Fibroblast of villous mesenchyme (primary cell): ENCODE results near the gene HYOU1. TPM values are rescaled to one million over a fixed set of nuclear protein-coding genes. Genes with fewer than 3 reads are reported as not detected.
A peak's percentile ranks its signal among the peaks of the same experiment; 100 is the strongest.

Experiments
- DNase-seq: peaks from one replicate; pipeline ENCODE4 v3.0.0-alpha.2; 2010; ENCODE audit warnings: low read depth
- H3K4me3 ChIP-seq: 2 replicates; pipeline ENCODE4 v1.5.1; 2011; ENCODE audit warnings: low read depth, mild to moderate bottlenecking, low read length
- total RNA-seq: library from RNA; depleted of rRNA; stranded (reverse); fragments of >200 nt; gene quantifications from 2 replicates; pipeline ENCODE4 v1.2.3, GENCODE V29; 2012
- TF ChIP-seq, protein P1 (sequence below): IDR thresholded peaks from 2 replicates; pipeline ENCODE4 v1.5.1; 2012; ENCODE audit warnings: low read depth, mild to moderate bottlenecking, low read length; ENCODE audit not compliant: insufficient read depth

Gene HYOU1
- total RNA-seq, 1 donor = 174 TPM

DNA sequence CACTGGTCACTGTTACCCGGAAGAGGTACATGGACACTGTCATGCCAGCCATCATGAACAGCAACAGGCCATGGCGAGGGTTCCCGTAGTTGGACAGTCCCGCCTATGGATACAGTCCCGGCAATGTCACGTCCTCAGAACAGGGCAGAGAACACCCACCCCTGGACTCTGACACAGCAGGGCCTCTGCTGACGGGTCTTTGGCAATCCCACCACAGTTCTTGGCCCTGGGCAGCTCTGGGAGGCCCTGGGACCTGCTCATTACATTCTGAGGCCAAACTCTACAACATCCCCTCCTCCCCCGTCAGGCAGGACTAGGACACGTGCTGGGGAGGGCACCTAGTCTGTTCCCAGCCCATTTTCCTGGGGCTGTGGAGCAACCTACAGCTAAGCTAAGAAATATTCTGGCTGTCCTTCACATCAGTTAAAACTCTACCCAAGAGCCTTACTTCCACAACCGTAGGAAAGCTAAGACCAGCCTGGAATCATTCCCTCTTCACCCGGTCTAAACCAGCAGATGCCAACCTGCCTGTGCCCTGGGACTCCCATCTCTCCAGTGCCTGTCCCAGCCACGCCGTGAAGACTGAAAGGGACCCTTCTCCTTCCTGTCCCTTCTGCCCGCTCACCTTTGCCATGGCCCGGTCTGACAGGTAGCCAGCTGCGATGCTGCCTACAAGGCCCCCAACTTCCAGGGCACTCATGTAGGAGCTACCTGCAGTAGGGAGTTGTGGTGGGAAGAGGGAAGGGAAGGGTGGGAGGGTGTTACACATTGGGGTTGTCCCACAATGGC lies 30.8 kb downstream of the HYOU1 start:
- H3K4me3 ChIP-seq = no peak overlapping the region
- no peak for DNase-seq
- TF ChIP-seq, protein P1, sequence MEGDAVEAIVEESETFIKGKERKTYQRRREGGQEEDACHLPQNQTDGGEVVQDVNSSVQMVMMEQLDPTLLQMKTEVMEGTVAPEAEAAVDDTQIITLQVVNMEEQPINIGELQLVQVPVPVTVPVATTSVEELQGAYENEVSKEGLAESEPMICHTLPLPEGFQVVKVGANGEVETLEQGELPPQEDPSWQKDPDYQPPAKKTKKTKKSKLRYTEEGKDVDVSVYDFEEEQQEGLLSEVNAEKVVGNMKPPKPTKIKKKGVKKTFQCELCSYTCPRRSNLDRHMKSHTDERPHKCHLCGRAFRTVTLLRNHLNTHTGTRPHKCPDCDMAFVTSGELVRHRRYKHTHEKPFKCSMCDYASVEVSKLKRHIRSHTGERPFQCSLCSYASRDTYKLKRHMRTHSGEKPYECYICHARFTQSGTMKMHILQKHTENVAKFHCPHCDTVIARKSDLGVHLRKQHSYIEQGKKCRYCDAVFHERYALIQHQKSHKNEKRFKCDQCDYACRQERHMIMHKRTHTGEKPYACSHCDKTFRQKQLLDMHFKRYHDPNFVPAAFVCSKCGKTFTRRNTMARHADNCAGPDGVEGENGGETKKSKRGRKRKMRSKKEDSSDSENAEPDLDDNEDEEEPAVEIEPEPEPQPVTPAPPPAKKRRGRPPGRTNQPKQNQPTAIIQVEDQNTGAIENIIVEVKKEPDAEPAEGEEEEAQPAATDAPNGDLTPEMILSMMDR = no peak

DNA sequence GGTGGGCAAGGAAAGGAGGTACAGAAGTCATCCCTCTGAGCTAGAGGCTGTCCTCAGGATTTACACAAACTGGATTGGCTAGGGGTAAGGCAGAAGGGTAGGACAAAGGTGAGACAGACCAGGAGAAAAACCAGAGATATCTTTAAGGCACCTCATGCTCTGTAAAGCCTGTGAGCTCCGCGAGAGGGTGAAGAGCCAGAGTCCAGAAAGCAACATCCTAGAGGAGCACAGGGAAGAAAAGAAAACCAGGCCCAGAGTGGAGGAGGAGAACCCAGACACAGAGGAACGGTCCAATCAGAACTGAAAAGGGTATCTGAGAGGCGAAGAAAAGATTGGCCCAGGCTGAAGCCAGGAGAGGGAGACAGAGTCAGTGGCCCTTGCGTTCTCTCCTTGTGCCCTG lies 31.5 kb downstream of the HYOU1 start:
- DNase-seq = no peak
- H3K4me3 ChIP-seq = no peak overlapping the region
- TF ChIP-seq, protein P1 = no peak

DNA sequence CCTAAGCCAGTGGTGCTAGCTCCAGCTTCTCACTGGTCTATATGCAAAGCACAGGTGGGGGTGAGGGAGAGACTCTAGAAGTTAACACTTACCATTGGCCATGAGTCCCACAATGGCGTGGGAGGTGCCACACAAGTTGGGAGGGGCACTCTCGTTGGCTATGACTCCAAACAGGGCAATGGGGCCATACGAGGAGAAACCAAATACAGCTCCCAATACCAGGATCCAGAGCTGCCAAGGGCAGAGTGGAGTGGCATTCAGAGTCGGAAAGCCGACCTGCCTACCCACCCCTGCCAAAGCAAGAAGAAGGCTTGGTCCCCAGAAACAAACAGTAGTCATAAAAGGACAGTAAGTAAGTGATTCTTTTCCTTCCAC lies 31.9 kb downstream of the HYOU1 start:
- no peak overlapping the region for H3K4me3 ChIP-seq
- TF ChIP-seq, protein P1 = no peak
- DNase-seq = no peak

DNA sequence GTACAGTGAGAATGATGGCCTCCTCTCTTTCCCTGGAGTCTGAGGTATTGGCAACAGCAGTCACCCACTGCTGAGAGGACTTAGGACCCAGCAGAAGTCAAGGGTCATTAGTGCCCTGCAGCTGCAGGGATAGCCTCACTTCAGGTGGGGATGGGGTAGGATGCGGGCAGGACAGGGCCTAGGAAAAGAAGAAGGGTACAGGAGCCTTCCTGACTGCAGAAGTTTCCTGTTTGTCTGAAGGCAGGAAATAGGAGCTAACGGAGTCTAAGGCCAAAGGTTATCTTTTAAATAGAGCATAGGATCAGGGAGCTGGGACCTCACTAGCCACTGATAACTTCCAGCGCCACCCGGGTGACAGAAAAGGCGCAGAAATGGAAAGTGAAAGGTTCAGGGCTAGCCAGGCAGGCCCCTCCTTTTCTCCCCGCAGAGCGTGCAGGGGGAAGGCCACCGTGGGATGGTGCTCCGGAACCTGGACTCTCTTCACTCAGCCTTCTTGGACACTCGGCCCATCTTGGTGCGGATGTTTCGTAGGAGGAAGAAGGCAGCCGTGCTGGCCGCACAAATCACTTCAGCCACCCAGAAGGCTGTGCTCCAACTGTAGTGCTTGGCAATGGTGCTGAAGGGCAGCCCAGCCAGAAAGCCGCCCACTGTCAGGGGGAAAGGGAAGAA lies 32.4 kb downstream of the HYOU1 start:
- TF ChIP-seq, protein P1 = no peak
- H3K4me3 ChIP-seq = no peak overlapping the region
- peak; percentile 22 for DNase-seq

DNA sequence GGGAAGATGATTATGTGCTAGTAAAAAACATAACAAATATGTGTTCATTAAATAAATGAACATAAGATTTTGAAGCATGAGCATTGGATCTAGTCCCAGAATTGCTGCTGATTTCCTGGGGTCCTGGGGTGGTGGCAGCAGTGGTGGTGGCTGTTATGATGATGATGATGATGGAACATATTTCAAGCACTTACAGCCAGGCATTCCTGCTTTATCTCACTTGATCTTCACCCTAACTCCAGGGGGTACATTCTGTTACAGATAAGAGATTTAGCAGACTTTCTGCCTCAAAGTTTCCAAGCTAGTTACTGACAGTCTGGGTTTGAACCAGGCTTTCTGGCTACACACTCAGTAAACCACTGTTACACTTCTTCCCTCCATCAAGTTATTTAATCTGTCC lies 33.3 kb downstream of the HYOU1 start:
- TF ChIP-seq, protein P1 = no peak

DNA sequence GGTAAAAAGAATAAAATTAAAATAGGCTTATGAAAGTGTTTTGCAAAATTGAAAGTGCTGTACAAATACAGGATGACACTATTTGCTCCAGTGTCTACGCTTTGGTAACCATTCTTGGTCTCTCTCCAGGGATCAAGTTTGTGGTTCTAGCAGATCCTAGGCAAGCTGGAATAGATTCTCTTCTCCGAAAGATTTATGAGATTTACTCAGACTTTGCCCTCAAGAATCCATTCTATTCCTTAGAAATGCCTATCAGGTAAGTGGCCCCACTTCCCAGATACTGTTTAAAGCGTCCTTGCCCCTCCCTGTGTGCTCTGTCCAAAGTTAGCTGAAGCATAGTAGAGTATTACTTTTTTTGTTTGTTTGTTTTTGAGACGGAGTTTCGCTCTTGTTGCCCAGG lies 35.4 kb downstream of the HYOU1 start:
- DNase-seq = no peak
- TF ChIP-seq, protein P1 = no peak
- no peak overlapping the region for H3K4me3 ChIP-seq

More for the DNA sequence above, 33.3 kb downstream of the HYOU1 start:
- DNase-seq = no peak
- H3K4me3 ChIP-seq = no peak overlapping the region
